AG04449 (cell line): ENCODE results near the gene BCL3.
"Not testable (repeated sequence)": the region's sequence is repeated elsewhere in the genome, so short reads cannot be mapped to it uniquely, and the experiment has no call there.

Experiments used
- CTCF ChIA-PET: fragments of 350-600 bp; formaldehyde crosslinking; extraction: SDS; loops from one replicate; lab custom pipeline; 2021; ENCODE audit warnings: antibody characterized with exemption; lab: Yijun Ruan, JAX
- POLR2A ChIA-PET: fragments of 400-600, 350-600 bp; formaldehyde crosslinking; extraction: SDS; loops from one replicate; lab custom pipeline; 2020; ENCODE audit warnings: antibody characterized with exemption, inconsistent platforms; lab: Yijun Ruan, JAX
- DNase-seq: peaks from one replicate; pipeline ENCODE4 v3.0.0-alpha.2; 2010; ENCODE audit warnings: low read depth, low spot score
- H3K4me3 ChIP-seq: 2 replicates; pipeline ENCODE4 v1.5.1; 2011; ENCODE audit warnings: low read depth, mild to moderate bottlenecking, control low read depth, low read length
- CTCF ChIP-seq: IDR thresholded peaks from one replicate; pipeline ENCODE4 v1.5.1; 2011; ENCODE audit warnings: mild to moderate bottlenecking, moderate library complexity, low read length, control low read depth, inconsistent platforms; ENCODE audit not compliant: insufficient read depth; ENCODE audit errors: missing control alignments

Gene BCL3

DNA sequence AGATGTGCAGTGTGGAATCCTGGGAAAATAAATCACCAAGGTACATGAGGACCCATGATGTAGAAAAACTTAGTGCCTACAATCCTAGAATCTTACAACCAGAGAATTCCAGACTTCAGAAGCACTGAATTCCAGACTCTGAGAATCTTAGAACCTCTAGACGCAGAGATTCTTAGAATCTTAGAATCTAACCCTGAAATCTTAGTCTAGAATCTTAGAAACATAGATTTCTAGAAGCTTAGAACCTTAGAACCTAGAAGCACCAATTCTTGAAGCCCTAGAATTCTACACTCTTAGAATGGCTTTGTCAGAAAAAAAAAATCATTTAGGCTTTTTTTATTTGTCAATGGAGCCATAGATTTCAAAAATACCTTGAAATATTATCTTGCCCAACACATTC, 43.5 kb upstream of the BCL3 start:
- no peak for DNase-seq
- ChIA-PET CTCF (interaction anchor here (0.9 to 3.2 kb wide), 5 partner anchors 9 to 79 kb away, joined by 3 to 16 read pairs (median 7); no protein-coding TSS in a partner anchor), POLR2A (no interaction called here)
- no peak for TF ChIP-seq CTCF
- no peak overlapping the region for H3K4me3 ChIP-seq

DNA sequence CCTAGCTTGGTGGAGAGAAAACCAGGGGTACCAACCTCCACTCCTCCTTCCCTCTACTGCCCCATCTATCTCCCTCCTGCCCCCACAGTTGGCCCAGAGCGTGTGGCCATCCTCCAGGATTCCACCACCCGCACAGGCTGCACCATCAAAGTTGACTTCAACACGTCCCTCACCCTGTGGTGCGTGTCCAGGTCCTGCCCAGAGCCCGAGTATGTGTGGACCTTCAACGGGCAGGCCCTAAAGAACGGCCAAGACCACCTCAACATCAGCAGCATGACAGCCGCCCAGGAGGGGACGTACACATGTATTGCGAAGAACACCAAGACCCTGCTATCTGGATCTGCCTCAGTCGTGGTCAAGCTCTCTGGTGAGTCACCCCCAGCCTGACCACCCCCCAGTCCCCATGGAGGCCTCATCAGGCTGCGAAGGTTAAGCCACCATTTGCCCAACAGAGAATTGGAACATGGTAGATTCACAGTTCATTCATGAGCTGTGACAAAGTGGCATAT, 43.0 kb upstream of the BCL3 start:
- no peak overlapping the region for H3K4me3 ChIP-seq
- ChIA-PET POLR2A (interaction anchor here (0.6 kb wide), 1 partner anchor 31 kb away, joined by 3 read pairs; no protein-coding TSS in a partner anchor), CTCF (interaction anchor here (0.9 to 3.2 kb wide), 6 partner anchors 9 to 79 kb away, joined by 3 to 16 read pairs (median 6); no protein-coding TSS in a partner anchor)
- no peak for TF ChIP-seq CTCF
- no peak for DNase-seq

- CTCF ChIA-PET, result interaction anchor here (1.0 to 3.2 kb wide), 4 partner anchors 9 to 77 kb away, joined by 6 to 16 read pairs (median 10); no protein-coding TSS in a partner anchor
- no peak for TF ChIP-seq CTCF
- POLR2A ChIA-PET, result no interaction called here
- H3K4me3 ChIP-seq, result no peak overlapping the region
- DNase-seq, result no peak
Observed at GRCh38 chr19:44706506-44707236, 41.8 kb upstream of the BCL3 start.

GRCh38 chr19:44707794-44708193, 40.7 kb upstream of the BCL3 start:
- no peak for DNase-seq
- POLR2A ChIA-PET, result no interaction called here
- CTCF ChIA-PET, result interaction anchor here (2.2 to 3.2 kb wide), 2 partner anchors 15 to 18 kb away, joined by 15 read pairs; no protein-coding TSS in a partner anchor
- TF ChIP-seq CTCF, result no peak
- H3K4me3 ChIP-seq, result no peak overlapping the region

DNA sequence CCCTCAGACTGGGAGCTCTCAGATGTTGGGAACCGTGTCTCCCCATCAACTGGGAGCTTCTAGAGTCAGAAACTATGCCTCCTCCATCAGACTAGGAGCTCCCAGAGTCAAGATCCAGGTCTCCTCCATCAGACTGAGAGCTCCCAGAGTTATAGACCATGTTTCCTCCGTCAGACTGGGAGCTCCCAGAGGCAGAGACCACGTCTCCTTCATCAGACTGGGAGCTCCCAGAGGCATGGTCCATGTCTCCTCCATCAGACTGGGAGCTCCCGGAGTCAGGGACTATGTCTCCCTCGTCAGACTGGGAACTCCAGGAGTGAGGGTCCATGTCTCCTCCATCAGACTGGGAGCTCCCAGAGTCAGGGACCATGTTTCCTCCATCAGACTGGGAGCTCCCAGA, 39.6 kb upstream of the BCL3 start:
- DNase-seq, result no peak
- no peak for TF ChIP-seq CTCF
- ChIA-PET POLR2A (no interaction called here), CTCF (interaction anchor here (0.9 to 2.2 kb wide), 6 partner anchors 9 to 75 kb away, joined by 3 to 15 read pairs (median 4); no protein-coding TSS in a partner anchor)
- H3K4me3 ChIP-seq, result no peak overlapping the region

GRCh38 chr19:44709434-44710266, 38.9 kb upstream of the BCL3 start:
- POLR2A ChIA-PET, result interaction anchor here (0.6 kb wide), 1 partner anchor 8 kb away, joined by 5 read pairs; no protein-coding TSS in a partner anchor
- DNase-seq, H3K4me3 ChIP-seq: not testable (repeated sequence)
- CTCF ChIA-PET, result interaction anchor here (0.9 to 3.9 kb wide), 7 partner anchors 8 to 74 kb away, joined by 3 to 38 read pairs (median 4); no protein-coding TSS in a partner anchor
